ENCODE results near the gene EEPD1. TPM values are rescaled to one million over a fixed set of nuclear protein-coding genes. Genes with fewer than 3 reads are reported as not detected.
"Not testable (repeated sequence)": the region's sequence is repeated elsewhere in the genome, so short reads cannot be mapped to it uniquely, and the experiment has no call there.

The EEPD1 gene
- total RNA-seq, result 12.5 TPM

GRCh38 chr7:36152756-36153570, at the start of gene EEPD1:
EEPD1 (plus strand) TSS chr7:36153254; CDS start chr7:36154325, 1,071 bp downstream.
- Histone ChIP-seq H3K27me3 (ENCODE audit: control insufficient read depth in 3 of 3, insufficient read depth in 3 of 3, low read length in 3 of 3) (no peaks in the 10 kb centered on the region), H3K4me1 (ENCODE audit: control insufficient read depth in 3 of 3, insufficient read depth in 3 of 3, low read length in 3 of 3) (peaks cover 44 to 49% (median 44%) of the 10 kb centered on the region in 3 donors), H3K4me3 (ENCODE audit: low read length in 3 of 3) (peak within 1 kb of the TSS; percentile 84 to 90 (median 86)), H3K9me3 (ENCODE audit: control insufficient read depth in 3 of 3, low read length in 3 of 3) (peaks cover 0 to 3% (median 3%) of the 10 kb centered on the region in 3 donors), H3K27ac (ENCODE audit: low read depth, low read length) (peak within 1 kb of the TSS; percentile 93), H3K9ac (ENCODE audit: low read depth in 1 of 3, low read length in 3 of 3) (peak within 1 kb of the TSS; percentile 92 to 97 (median 94)), H3K36me3 (ENCODE audit: control insufficient read depth in 3 of 3, insufficient read depth in 3 of 3, low read length in 3 of 3) (peaks cover 10 to 16% (median 11%) of the 10 kb centered on the region in 3 donors)

DNA sequence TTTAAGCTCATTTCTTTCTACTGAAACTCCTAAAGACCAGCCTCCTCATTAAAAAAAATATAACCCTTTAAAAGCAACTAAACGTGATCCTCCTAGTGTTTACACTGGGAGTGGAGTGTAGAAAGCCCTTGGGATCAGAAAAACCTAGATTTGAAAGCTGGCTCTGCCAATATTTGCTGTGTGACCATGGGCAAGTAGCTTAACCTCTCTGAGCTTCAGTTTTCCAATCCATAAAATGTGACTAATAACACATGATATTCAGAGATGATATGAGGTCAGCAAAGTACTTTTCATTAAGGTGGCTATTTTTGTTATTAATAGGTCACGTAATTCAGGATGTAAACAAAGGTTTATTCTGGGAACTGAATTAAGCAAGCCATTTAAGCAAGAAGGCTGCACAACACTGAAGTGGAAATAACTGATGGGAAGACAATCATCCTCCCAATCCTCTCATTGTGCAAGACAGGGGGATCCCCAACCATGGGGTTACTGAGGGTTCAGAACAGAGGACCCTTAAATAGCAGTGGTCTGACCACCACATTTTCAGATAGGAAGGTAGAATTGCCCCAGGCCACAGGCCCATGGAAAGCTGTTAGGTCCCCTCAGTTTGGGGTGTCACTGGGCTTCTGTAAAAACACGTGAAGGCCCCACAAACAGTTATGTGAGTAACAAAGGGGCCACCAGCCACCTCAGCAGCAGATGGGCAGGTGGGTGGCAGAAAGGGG, 49.1 kb upstream of the EEPD1 start:
- Histone ChIP-seq H3K4me3 (ENCODE audit: low read length in 3 of 3) (no peak overlapping the region), H3K27me3 (ENCODE audit: control insufficient read depth in 3 of 3, insufficient read depth in 3 of 3, low read length in 3 of 3) (no peaks in the 10 kb centered on the region), H3K9ac (ENCODE audit: low read depth in 1 of 3, low read length in 3 of 3) (peak overlapping the region in 1 of 3 donors; percentile 17), H3K9me3 (ENCODE audit: control insufficient read depth in 3 of 3, low read length in 3 of 3) (no peaks in the 10 kb centered on the region), H3K4me1 (ENCODE audit: control insufficient read depth in 3 of 3, insufficient read depth in 3 of 3, low read length in 3 of 3) (peaks cover 0 to 8% (median 5%) of the 10 kb centered on the region in 3 donors), H3K27ac (ENCODE audit: low read depth, low read length) (peak overlapping the region; percentile 10), H3K36me3 (ENCODE audit: control insufficient read depth in 3 of 3, insufficient read depth in 3 of 3, low read length in 3 of 3) (no peaks in the 10 kb centered on the region)

- not testable (repeated sequence) for H3K27me3 ChIP-seq (ENCODE audit: control insufficient read depth in 3 of 3, insufficient read depth in 3 of 3, low read length in 3 of 3); H3K9ac ChIP-seq (ENCODE audit: low read depth in 1 of 3, low read length in 3 of 3); H3K4me3 ChIP-seq (ENCODE audit: low read length in 3 of 3); H3K9me3 ChIP-seq (ENCODE audit: control insufficient read depth in 3 of 3, low read length in 3 of 3); H3K36me3 ChIP-seq (ENCODE audit: control insufficient read depth in 3 of 3, insufficient read depth in 3 of 3, low read length in 3 of 3); H3K27ac ChIP-seq (ENCODE audit: low read depth, low read length)
- peaks cover 4 to 12% (median 9%) of the 10 kb centered on the region in 3 donors for H3K4me1 ChIP-seq (ENCODE audit: control insufficient read depth in 3 of 3, insufficient read depth in 3 of 3, low read length in 3 of 3)
These were observed 45.8 kb upstream of the EEPD1 start for GRCh38 chr7:36106972-36107908.

DNA sequence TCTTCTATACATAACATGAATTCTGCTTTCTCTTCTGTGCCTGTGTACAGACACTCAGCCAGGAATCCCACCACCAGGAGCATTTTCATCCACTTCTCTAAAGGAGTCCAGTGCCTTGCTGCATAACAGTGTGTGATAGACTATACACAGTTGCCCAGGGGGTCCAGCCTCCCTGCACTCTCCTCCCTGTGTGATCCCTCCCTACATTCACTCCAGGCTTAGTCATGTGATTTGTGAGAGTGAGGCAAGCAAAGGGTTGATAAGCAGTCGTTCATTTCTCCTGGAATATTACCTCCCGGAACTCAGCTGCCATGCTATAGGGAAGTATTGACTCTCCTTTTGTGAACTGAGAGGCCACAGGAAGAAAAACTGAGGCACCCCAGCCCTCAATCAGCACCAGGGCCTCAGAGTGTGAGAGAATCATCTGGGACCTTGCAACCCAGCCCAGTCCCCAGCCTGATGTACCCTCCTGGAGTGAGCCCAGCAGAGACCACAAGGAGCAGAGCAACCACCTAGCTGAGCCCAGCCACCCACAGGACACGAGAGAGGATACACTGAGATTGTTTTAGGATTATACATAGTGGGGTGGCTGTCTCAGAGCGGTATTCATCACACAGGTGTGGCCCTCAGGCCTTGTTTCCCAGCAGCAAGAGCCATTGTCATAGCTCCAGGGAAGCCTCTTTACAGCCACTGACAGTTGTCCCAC, 45.0 kb upstream of the EEPD1 start:
- Histone ChIP-seq H3K27ac (ENCODE audit: low read depth, low read length) (no peak overlapping the region), H3K4me1 (ENCODE audit: control insufficient read depth in 3 of 3, insufficient read depth in 3 of 3, low read length in 3 of 3) (peaks cover 4 to 12% (median 9%) of the 10 kb centered on the region in 3 donors)

GRCh38 chr7:36109013-36109627, 43.9 kb upstream of the EEPD1 start:
- H3K27me3 ChIP-seq (ENCODE audit: control insufficient read depth in 3 of 3, insufficient read depth in 3 of 3, low read length in 3 of 3), result no peaks in the 10 kb centered on the region
- no peak overlapping the region for H3K27ac ChIP-seq (ENCODE audit: low read depth, low read length)

More for the DNA sequence above, 45.0 kb upstream of the EEPD1 start:
- no peak overlapping the region for H3K9ac ChIP-seq (ENCODE audit: low read depth in 1 of 3, low read length in 3 of 3)
- H3K4me3 ChIP-seq (ENCODE audit: low read length in 3 of 3), result no peak overlapping the region
- H3K9me3 ChIP-seq (ENCODE audit: control insufficient read depth in 3 of 3, low read length in 3 of 3), result no peaks in the 10 kb centered on the region
- H3K36me3 ChIP-seq (ENCODE audit: control insufficient read depth in 3 of 3, insufficient read depth in 3 of 3, low read length in 3 of 3), result no peaks in the 10 kb centered on the region
- no peaks in the 10 kb centered on the region for H3K27me3 ChIP-seq (ENCODE audit: control insufficient read depth in 3 of 3, insufficient read depth in 3 of 3, low read length in 3 of 3)

DNA sequence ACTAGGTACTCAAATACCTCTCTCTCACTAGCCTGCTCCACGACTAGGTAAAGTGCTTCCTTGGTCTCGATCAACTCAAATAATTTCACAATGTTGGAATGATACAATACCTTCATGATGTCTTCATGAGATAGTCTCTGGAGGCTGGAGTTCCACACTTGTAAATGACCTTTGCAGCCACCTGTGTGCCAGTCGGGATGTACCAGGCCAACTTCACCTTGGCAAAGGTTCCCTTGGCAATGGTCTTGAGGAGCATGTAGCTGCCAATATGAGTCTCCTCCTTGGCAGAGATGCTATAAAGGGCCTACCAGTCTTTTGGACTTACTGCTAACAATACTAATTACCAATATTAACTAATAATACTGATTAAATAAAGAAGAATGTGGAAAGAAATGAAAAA, 42.5 kb upstream of the EEPD1 start:
- Histone ChIP-seq H3K4me3 (ENCODE audit: low read length in 3 of 3) (no peak overlapping the region), H3K36me3 (ENCODE audit: control insufficient read depth in 3 of 3, insufficient read depth in 3 of 3, low read length in 3 of 3) (no peaks in the 10 kb centered on the region), H3K27ac (ENCODE audit: low read depth, low read length) (no peak overlapping the region), H3K9ac (ENCODE audit: low read depth in 1 of 3, low read length in 3 of 3) (no peak overlapping the region), H3K4me1 (ENCODE audit: control insufficient read depth in 3 of 3, insufficient read depth in 3 of 3, low read length in 3 of 3) (peaks cover 7 to 11% (median 8%) of the 10 kb centered on the region in 3 donors), H3K9me3 (ENCODE audit: control insufficient read depth in 3 of 3, low read length in 3 of 3) (no peaks in the 10 kb centered on the region), H3K27me3 (ENCODE audit: control insufficient read depth in 3 of 3, insufficient read depth in 3 of 3, low read length in 3 of 3) (no peaks in the 10 kb centered on the region)

More at GRCh38 chr7:36109013-36109627, 43.9 kb upstream of the EEPD1 start:
- Histone ChIP-seq H3K9me3 (ENCODE audit: control insufficient read depth in 3 of 3, low read length in 3 of 3) (no peaks in the 10 kb centered on the region), H3K9ac (ENCODE audit: low read depth in 1 of 3, low read length in 3 of 3) (no peak overlapping the region), H3K4me1 (ENCODE audit: control insufficient read depth in 3 of 3, insufficient read depth in 3 of 3, low read length in 3 of 3) (peaks cover 4 to 8% (median 4%) of the 10 kb centered on the region in 3 donors), H3K36me3 (ENCODE audit: control insufficient read depth in 3 of 3, insufficient read depth in 3 of 3, low read length in 3 of 3) (no peaks in the 10 kb centered on the region), H3K4me3 (ENCODE audit: low read length in 3 of 3) (no peak overlapping the region)

GRCh38 chr7:36112969-36113368, 40.1 kb upstream of the EEPD1 start:
- Histone ChIP-seq H3K27me3 (ENCODE audit: control insufficient read depth in 3 of 3, insufficient read depth in 3 of 3, low read length in 3 of 3) (no peaks in the 10 kb centered on the region), H3K9ac (ENCODE audit: low read depth in 1 of 3, low read length in 3 of 3) (no peak overlapping the region), H3K4me3 (ENCODE audit: low read length in 3 of 3) (no peak overlapping the region), H3K9me3 (ENCODE audit: control insufficient read depth in 3 of 3, low read length in 3 of 3) (no peaks in the 10 kb centered on the region), H3K27ac (ENCODE audit: low read depth, low read length) (no peak overlapping the region), H3K4me1 (ENCODE audit: control insufficient read depth in 3 of 3, insufficient read depth in 3 of 3, low read length in 3 of 3) (peaks cover 27 to 33% (median 30%) of the 10 kb centered on the region in 3 donors), H3K36me3 (ENCODE audit: control insufficient read depth in 3 of 3, insufficient read depth in 3 of 3, low read length in 3 of 3) (no peaks in the 10 kb centered on the region)

DNA sequence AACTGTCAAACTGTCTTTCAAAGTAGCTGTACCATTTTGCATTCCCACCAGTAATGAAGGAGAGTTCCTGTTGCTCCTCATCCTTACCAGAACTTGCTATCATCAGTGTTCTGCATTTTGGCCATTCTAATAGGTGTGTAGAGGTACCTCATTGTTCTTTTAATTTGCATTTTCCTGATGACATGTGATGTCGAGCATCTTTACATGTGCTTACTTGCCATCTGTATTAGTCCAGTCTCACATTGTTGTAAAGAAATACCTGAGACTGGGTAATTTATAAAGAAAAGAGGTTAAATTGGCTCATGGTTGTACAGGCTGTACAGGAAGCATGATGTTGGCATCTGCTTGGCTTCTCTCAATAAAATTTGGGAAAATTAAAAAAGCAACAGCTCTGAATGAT, 38.7 kb upstream of the EEPD1 start:
- no peaks in the 10 kb centered on the region for H3K36me3 ChIP-seq (ENCODE audit: control insufficient read depth in 3 of 3, insufficient read depth in 3 of 3, low read length in 3 of 3)
- H3K9me3 ChIP-seq (ENCODE audit: control insufficient read depth in 3 of 3, low read length in 3 of 3), result no peaks in the 10 kb centered on the region
- no peak overlapping the region for H3K9ac ChIP-seq (ENCODE audit: low read depth in 1 of 3, low read length in 3 of 3)
- H3K4me3 ChIP-seq (ENCODE audit: low read length in 3 of 3), result no peak overlapping the region
- no peak overlapping the region for H3K27ac ChIP-seq (ENCODE audit: low read depth, low read length)
- H3K27me3 ChIP-seq (ENCODE audit: control insufficient read depth in 3 of 3, insufficient read depth in 3 of 3, low read length in 3 of 3), result no peaks in the 10 kb centered on the region
- peaks cover 36 to 46% (median 36%) of the 10 kb centered on the region in 3 donors for H3K4me1 ChIP-seq (ENCODE audit: control insufficient read depth in 3 of 3, insufficient read depth in 3 of 3, low read length in 3 of 3)

Data from skeletal muscle tissue (tissue), 4 donors.